Thymus (tissue), 11 donors: ENCODE data around the gene UBL4A. TPM values are rescaled to one million over a fixed set of nuclear protein-coding genes. Genes with fewer than 3 reads are reported as not detected.

Source experiments
- DNase-seq, 9 donors: peaks; one replicate each; pipeline ENCODE4 v3.0.0-alpha.2; 2013; ENCODE audit warnings: low spot score in 9 of 9, low read depth in 6 of 9, missing footprints in 1 of 9
- H3K27ac ChIP-seq, 2 donors: one replicate each; pipeline ENCODE4 v1.5.1; 2013; ENCODE audit warnings: control low read depth in 1 of 2, low read depth in 1 of 2, low read length in 1 of 2, mild to moderate bottlenecking in 1 of 2, moderate library complexity in 1 of 2
- H3K27me3 ChIP-seq, 2 donors: one replicate each; pipeline ENCODE4 v1.5.1; 2013; ENCODE audit warnings: low read length in 1 of 2; ENCODE audit not compliant: control insufficient read depth in 2 of 2, insufficient read depth in 1 of 2
- H3K36me3 ChIP-seq, 2 donors: one replicate each; pipeline ENCODE4 v1.5.1; 2013; ENCODE audit warnings: low read length in 1 of 2, mild to moderate bottlenecking in 1 of 2, moderate library complexity in 1 of 2; ENCODE audit not compliant: control insufficient read depth in 2 of 2, insufficient read depth in 2 of 2
- H3K4me1 ChIP-seq, 2 donors: one replicate each; pipeline ENCODE4 v1.5.1; 2013; ENCODE audit warnings: low read length in 2 of 2; ENCODE audit not compliant: control insufficient read depth in 2 of 2, insufficient read depth in 2 of 2
- H3K4me3 ChIP-seq, 2 donors: one replicate each; pipeline ENCODE4 v1.5.1; 2013; ENCODE audit warnings: low read length in 2 of 2, control low read depth in 1 of 2, mild to moderate bottlenecking in 1 of 2
- H3K9me3 ChIP-seq, 2 donors: one replicate each; pipeline ENCODE4 v1.5.1; 2013; ENCODE audit warnings: low read length in 1 of 2, mild to moderate bottlenecking in 1 of 2; ENCODE audit not compliant: control insufficient read depth in 2 of 2, insufficient read depth in 1 of 2
- WGBS: extraction: QIAGEN DNeasy Blood & Tissue Kit; methylation state at CpG from one replicate; pipeline ENCODE4 v1.1.7; 2013; 5-methylcytosine and 5-hydroxymethylcytosine counted together
- polyA plus RNA-seq: library from polyadenylated mRNA; stranded (reverse); fragments of 200-250 nt; gene quantifications from one replicate; pipeline ENCODE4 v1.2.3, GENCODE V29; 2013
- total RNA-seq: library from RNA; stranded (reverse); fragments of 120-200 nt; gene quantifications from one replicate; pipeline ENCODE4 v1.2.4, GENCODE V29; 2013
- donor health status: healthy.

UBL4A gene
- total and polyA plus RNA-seq, 2 donors = 20.7 to 29.9 TPM

DNA sequence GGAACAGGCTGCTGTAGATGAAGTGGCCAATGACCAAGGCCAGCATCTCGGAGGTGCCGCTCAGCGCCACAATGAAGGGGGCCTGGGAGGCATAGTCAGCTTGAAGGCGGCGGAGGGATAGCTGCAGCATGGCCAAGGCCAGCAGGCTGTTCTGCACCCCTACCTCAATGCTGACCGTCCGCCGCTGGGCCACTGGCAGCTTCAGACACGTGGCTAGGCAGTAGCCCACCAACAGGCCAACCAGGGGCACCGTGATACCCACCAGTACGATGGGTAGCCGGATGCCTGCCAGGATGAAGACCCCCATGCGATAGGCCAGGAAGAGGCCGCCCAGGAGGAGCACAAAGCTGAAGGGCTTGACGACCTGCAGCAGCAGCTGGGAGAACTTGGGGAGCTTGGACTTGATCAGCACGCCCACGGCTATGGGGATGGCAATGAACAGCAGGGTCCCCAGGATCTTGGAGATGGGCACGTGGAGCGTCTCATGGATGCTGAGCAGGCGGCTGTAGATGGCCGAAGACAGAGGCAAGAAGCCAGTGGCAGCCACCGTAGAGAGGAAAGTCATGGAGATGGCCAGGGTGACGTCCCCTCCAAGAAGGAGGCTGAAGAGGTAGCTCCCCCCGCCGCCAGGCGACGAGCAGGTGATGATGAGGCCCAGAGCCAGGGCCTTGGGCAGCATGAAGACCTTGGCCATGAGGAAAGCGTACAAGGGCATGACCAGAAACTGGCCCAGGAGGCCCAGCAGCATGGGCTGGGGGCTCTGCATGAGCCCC is 1.3 kb upstream of the UBL4A start:
- Histone ChIP-seq H3K27me3 (no peaks in the 10 kb centered on the region), H3K4me3 (no peak overlapping the region), H3K36me3 (peaks cover 18 to 22% of the 10 kb centered on the region in 2 donors), H3K9me3 (peaks cover 0 to 18% of the 10 kb centered on the region in 2 donors), H3K4me1 (peaks cover 8 to 28% of the 10 kb centered on the region in 2 donors), H3K27ac (no peak overlapping the region)
- no peak for DNase-seq
- over 99% methylated on average over 28 of the region's 28 CpGs for WGBS

DNA sequence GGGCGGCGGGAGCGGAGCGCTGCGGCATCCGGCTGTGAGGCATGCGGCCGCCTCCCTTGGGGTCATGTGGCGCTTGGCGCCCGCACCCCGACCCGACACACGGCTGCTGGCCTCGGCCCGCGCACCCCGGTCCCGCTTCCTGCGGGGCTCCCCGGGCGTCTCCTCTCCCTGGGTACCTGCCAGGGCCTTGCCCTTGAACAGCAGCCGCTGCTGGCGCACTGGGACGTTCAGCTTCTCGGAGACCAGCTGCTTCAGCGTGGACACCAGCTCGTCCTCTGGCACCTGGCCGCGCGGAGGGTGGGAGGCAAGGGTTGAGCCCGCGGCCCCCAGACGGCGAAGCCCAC is 391 bp downstream of the UBL4A start:
- under 1% methylated on average over 32 of the region's 35 CpGs for WGBS
- Histone ChIP-seq H3K27me3 (no peaks in the 10 kb centered on the region), H3K27ac (peak overlapping the region in 1 of 2 donors; percentile 74), H3K36me3 (peaks cover 18 to 22% of the 10 kb centered on the region in 2 donors), H3K4me1 (peaks cover 8 to 29% of the 10 kb centered on the region in 2 donors), H3K4me3 (peak overlapping the region; percentile 56 to 70), H3K9me3 (peaks cover 0 to 18% of the 10 kb centered on the region in 2 donors)
- peak in 2 of 9 donors; percentile 19 to 34 for DNase-seq

DNA sequence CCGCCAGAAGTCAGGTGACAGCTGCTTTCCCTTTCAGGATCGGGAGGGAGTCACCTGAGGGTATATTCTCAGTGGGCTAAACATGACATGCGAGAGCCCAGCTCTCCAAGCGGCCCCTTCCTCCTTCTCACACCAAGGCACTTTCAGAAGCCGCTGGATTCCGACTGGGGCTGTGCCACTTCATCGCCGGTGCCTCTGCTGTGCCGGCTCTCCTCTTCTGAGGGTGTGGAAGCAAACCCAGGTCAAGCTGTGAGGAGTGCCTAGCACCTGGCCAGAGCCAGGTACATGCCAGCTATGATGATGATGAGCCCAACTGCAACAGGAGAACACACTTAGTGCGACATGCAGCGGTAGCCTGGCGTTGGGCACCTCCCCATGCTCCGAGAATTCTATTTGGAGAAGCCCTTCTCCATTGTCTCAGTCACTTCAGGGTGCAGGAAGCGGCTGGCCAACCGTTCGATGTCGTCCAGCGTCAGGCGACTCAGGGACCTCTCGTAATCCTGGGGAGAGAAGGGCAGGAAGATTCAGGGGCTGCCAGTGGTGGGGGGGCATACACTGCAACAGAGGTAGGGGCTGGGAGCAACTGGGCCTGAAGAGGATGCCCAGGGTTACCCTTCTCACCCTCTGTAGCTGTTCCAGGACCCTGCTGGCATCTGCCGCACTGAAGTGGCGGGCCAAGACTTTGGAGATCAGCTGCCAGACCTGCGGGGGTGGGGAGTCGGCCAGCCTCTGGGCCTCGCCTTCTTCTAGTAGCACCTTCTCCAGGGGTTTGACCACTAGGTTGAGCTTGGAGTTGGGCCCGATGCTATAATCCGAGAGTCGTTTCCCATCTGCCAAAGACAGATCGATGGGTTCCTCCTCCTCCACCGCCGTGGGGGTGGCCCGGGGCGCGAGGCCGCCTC is 1.0 kb downstream of the UBL4A start:
- no peak overlapping the region for H3K27ac ChIP-seq
- no peak for DNase-seq
- H3K9me3 ChIP-seq = peaks cover 0 to 18% of the 10 kb centered on the region in 2 donors
- peaks cover 8 to 26% of the 10 kb centered on the region in 2 donors for H3K4me1 ChIP-seq
- peak overlapping the region; percentile 34 to 70 for H3K4me3 ChIP-seq
- WGBS = 64% methylated on average over 35 of the region's 35 CpGs
- H3K27me3 ChIP-seq = no peaks in the 10 kb centered on the region
- peaks cover 18 to 22% of the 10 kb centered on the region in 2 donors for H3K36me3 ChIP-seq

DNA sequence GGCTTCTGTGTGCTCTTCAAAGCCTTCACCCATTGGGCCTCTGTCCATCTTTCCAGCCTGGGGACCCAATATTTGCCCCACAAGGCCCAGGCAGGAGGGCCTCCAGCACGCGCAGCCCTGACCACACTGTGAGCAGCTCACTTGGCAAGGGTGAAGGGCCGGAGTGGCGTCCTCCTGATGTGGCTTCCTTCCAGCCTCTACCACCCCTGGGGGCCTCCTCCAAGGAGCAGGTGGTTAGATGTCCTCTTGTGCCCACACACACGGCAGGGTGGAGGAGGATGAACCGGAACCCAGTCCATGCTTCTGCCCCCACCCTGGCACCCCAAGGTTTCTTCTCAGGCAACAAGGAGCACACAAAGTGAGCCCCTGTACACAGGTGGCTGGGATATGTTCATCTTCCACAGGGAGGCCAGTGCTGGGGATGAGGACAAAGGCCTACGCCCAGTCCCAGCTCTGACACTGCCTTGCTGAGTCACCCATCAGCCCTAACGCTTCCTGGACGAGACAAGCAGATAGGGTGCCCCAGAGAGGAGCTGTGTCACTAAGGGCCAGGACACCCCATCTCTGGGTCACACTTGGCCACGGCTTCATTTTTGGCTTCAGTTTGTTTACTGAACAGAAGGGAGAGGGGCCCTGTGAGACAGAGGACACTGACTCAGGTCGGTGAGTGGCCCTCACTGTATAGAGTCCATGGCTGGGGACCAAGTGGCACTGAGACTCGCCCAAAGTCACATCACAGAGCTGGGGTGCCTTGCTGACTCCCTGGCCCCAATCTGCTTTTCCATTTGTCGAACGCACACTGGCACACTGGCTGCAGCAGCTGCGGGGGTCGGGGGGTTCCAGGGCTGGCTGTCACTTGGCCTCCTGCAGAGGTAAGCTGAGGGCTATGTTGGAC is 1.9 kb downstream of the UBL4A start:
- Histone ChIP-seq H3K4me1 (peaks cover 8 to 26% of the 10 kb centered on the region in 2 donors), H3K4me3 (no peak overlapping the region), H3K27me3 (no peaks in the 10 kb centered on the region), H3K9me3 (peaks cover 0 to 20% of the 10 kb centered on the region in 2 donors), H3K36me3 (peaks cover 18 to 22% of the 10 kb centered on the region in 2 donors), H3K27ac (no peak overlapping the region)
- no peak for DNase-seq
- WGBS = 97% methylated on average over 16 of the region's 16 CpGs

DNA sequence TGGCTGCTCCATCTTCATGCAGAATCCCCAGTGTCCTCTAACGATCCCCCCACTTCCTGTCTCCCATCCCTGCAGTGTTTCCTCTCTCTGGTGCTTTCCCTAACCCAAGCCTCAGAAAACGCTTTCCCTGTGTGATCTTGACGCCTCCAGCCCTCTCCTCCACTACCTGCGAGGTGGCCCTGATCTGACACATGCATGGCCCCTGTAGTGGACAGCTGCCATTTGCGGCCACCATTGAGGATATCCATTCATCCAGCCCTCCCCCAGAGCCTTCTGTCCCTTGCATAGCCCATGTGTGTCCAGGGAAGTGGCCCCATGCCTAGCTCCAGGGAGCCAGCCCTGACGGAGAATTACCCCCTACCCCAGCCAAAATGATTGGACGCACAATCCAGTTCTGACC is 3.1 kb downstream of the UBL4A start:
- H3K4me1 ChIP-seq = peaks cover 6 to 29% of the 10 kb centered on the region in 2 donors
- no peak for DNase-seq
- peaks cover 18% of the 10 kb centered on the region in 2 donors for H3K36me3 ChIP-seq
- WGBS = 85% methylated on average over 7 of the region's 7 CpGs
- peaks cover 0 to 19% of the 10 kb centered on the region in 2 donors for H3K9me3 ChIP-seq
- H3K27ac ChIP-seq = no peak overlapping the region
- H3K27me3 ChIP-seq = no peaks in the 10 kb centered on the region
- H3K4me3 ChIP-seq = no peak overlapping the region

DNA sequence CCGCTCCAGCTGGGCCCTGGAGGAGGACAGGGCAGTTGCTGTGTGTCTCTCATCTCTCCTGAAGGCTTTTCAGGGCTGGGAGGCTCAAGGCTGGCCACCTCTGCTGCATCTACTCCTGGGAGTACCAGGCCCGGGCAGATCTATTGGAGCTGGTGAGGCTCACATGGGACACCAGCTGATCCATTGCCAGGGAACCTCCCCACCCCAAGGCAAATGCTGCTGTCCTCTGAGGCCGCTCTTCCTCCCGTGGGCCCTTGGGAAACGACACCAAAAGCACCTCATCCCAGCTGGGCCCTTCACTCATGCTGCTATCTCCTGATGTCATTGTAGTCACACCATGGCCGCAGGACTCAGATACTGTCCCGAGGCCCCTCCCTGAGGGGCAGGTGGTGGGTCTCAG is 3.6 kb downstream of the UBL4A start:
- Histone ChIP-seq H3K4me3 (no peak overlapping the region), H3K4me1 (peaks cover 8 to 34% of the 10 kb centered on the region in 2 donors), H3K27me3 (no peaks in the 10 kb centered on the region), H3K27ac (no peak overlapping the region), H3K36me3 (peaks cover 14 to 18% of the 10 kb centered on the region in 2 donors), H3K9me3 (peaks cover 0 to 16% of the 10 kb centered on the region in 2 donors)
- no peak for DNase-seq
- WGBS = 93% methylated on average over 7 of the region's 7 CpGs

DNA sequence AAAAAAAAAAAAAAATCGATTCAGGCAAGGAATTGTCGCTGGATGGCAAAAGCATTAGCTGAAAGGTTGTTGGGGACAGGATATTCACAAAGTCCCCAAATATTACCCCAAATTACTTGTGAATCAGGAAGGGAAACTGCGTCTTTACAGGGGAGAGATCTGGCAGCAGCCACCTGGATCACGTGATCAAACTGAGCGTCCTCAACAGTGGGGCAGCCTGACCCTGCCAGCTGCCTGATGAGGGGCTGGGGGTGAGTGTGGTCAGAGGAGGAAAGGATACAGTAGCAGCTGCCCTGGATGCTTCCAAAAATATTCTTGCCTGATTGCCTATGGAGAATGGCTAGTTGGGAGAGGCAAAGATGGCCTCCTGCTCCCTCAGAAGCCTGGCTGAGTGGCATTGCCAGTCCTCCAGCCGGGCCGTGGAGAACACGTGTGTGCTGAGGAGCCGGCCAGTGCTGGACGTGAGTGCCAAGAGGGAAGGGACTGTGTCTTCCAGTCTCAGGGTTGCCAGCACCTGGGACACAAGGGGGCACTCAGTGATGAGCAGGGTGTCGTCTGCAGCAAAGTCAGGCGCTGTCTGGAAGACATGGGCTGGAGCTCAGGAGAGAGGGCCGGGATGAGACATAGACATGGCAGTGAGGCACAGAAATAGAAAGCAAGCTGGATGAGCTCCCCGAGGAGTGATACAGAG is 4.4 kb downstream of the UBL4A start:
- Histone ChIP-seq H3K4me3 (no peak overlapping the region), H3K36me3 (peaks cover 9 to 18% of the 10 kb centered on the region in 2 donors), H3K4me1 (peaks cover 8 to 39% of the 10 kb centered on the region in 2 donors), H3K27ac (no peak overlapping the region), H3K9me3 (peaks cover 0 to 8% of the 10 kb centered on the region in 2 donors), H3K27me3 (no peaks in the 10 kb centered on the region)
- 93% methylated on average over 14 of the region's 14 CpGs for WGBS
- no peak for DNase-seq

DNA sequence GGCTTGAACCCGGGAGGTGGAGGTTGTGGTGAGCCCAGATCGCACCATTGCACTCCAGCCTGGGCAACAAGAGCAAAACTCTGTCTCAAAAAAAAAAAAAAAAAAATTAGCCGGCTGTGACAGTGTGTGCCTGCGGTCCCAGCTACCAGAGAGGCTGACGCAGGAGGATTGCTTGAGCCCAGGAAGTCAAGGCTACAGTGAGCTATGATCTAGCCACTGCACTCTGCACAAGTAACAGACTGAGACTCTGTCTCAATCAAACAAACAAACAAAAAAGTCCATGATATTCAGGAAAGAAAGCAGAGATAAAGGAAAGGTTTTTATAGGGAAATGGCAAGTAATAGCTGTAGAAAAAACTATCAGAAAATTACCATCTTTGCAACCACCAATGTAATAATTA is 5.2 kb downstream of the UBL4A start:
- Histone ChIP-seq H3K27me3 (no peaks in the 10 kb centered on the region), H3K9me3 (peaks cover 0 to 8% of the 10 kb centered on the region in 2 donors), H3K4me1 (peaks cover 6 to 41% of the 10 kb centered on the region in 2 donors), H3K27ac (no peak overlapping the region), H3K36me3 (peaks cover 9 to 18% of the 10 kb centered on the region in 2 donors), H3K4me3 (no peak overlapping the region)
- 99% methylated on average over 5 of the region's 5 CpGs for whole genome bisulfite sequencing
- DNase-seq = no peak
